HG03064 (cell line): ENCODE measurements around the gene TRIM29.
"Not testable (repeated sequence)": the region's sequence is repeated elsewhere in the genome, so short reads cannot be mapped to it uniquely, and the experiment has no call there.

Experiments
- ATAC-seq: cut with Tn5 transposase; IDR thresholded peaks from one replicate; pipeline ENCODE4 v1.9.1; 2021; ENCODE audit warnings: low read depth; ENCODE audit not compliant: unreplicated experiment

The TRIM29 gene

GRCh38 chr11:120173019-120173705 lies 35.2 kb upstream of the TRIM29 start:
- no peak for ATAC-seq

DNA sequence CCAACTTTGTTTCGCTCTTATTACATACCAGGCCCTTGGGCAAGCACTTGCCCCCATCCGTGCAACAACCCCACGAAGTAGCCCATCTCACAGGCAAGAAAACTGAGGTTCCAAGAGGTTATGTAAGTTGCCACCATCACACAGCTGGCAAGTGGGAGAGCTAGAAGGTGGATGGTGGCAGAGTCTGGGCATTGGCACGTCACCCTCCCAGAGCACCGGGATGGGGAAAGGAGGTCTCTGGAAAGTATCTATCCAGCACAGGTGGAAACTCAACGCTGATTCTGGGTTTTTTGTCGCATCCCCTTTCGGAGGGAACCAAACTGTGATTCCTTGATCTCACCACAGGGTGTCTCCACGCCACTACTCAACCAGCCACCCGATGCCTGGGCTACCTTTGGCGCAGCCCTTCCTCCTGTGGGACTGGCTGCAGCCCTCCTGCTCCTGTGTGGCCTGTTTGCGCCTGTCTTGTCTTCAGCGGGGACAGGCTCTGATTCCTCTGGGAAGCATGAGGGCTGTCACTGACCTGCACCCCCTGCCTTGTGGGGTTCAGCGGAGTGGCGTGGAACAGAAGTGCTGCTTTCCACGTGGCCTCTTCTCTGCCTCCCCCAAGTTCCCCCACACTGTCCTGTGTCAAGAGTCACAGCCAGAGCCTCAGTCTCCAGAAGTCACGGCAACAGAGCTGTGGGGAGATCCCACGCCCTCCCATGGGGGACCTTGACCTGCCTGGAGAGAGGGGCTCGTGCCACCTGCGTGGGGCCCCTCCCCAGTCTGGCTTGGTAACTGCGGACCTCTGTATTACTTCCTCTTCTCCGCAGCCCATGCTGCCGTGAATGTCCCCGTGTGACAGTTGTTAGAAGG lies 34.4 kb upstream of the TRIM29 start:
- ATAC-seq = no peak

DNA sequence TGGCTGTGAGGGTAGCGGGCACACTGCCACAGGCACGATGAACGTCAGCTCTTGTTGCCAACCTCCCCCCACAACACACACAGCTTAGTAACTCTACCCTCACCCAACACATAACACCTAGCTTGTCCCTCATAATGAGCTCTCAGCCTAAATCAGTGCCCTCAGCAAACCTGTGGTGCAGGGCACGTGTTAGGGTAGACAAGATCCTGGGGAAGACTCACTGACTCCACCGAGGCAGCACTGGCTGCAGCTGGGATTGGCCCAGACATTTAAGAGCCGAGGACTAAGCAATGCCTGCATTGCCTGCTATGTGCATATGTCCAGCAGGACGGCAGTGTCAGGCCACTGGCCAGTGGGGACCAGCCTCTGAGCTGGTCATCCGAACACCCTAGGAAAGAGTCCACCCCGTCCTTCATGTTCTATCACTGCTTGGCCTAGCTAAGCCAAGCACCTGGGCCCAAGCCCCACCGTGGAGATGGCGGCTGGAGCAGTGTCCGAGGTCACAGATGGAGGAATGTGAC lies 32.9 kb upstream of the TRIM29 start:
- no peak for ATAC-seq

DNA sequence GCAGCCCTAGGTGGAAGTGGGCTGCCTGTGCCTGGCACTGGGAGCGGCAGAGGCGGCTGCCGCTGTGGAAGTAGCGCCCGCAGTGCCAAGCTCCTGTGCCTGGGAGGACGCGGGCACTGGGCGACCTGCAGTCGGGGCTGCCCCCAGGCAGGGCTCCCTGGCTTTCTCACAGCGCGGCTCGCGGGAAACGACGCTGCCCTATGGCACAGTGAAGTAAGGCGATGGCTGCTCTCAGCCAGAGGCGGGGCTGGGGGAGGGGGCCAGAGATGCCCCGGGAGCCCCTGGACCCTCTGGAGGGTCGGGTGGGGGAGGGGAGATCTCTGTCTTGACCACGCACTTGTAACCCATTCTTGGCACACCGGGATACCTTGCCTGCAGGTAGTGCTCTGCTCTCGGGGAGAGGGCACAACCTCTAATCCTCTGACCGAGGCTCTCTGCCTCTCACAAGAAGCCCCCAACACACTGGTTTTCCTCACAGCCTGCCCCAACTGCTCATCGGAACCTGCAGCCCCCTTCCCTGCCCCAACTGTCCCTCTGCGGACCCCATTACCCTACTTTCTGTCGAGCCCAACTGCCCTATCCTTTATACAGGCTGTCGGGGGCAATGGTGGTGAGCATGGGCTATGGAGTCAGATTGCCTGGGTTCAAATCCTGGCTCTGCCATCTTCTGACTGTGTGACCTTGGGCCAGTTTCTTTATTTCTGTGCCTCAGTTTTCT lies 32.2 kb upstream of the TRIM29 start:
- ATAC-seq = no peak

GRCh38 chr11:120168960-120169681 lies 31.2 kb upstream of the TRIM29 start:
- ATAC-seq = no peak

DNA sequence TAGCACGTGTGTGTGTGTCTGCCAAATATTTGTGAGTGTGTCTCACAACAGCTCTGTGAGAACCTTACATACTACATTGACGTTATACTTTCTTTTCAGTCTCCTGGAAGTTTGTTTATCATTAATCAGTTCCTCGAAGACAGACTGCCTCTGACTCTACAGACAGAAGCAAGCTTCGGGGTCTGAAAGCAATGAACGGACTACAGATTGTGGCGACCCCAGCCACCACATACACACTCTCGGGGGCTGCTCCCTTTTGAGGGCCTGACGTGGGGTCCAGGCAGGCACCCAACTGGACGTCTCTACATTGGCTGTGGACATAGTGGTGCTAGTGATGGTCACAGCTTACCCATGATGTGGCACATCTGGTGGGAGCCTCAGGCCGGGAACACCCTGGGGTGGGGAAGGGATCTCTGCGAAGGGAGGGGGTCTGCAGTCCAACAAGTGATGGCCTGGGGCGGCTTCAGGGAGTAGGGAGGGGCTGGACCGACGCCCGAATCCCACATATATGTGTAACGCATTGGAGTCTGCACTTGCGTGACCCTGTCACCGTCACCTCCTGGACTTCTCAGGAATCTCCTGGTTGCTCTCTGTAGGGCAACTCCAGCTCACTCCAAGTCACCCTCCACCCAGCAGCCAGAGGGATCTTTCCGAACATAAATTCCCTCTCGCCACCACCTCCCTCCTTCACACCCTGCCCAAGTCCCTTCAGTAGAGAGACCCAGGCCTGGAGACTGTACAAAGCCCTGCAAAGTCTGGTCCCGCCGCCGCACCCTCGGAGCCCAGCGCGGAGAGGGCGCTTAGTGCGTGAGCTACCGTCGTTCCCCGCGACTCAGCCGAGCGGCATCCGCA lies 30.4 kb upstream of the TRIM29 start:
- ATAC-seq = no peak

DNA sequence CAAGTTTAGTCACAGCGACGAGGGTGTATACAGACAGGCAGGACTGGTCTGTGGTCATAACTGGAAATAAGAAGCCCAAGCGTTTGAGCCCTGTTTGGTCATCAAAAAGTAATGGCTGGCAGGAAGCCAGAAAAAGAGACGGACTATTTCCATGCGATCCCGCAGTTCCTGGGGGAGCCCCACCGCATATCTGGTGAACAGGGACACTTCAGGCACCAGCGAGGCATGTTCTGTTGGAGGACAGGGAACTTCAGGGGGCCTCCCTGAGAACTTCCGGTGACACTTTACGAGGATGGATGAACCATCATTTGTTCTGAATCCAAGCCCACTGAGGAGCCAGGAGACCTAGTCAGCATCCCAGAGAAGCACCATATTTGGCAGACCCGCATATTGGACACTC lies 29.7 kb upstream of the TRIM29 start:
- no peak for ATAC-seq

DNA sequence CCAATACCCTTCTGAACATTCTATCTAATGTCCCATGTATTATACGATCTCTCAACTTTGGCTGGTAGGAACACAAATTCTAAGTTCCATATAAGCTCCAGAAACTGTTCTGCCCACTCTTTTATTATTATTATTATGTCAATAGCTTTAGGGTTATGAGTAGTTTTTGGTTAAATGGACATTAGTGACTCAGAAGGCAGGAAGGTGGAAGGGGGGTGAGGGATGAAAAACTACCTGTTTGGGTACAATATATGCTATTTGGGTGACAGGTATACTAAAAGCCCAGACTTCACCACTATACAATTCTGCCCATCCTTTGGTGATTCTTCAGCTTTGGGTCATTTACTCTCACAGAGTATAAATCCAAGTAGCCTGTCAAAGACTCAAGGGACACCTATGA lies 22.5 kb upstream of the TRIM29 start:
- no peak for ATAC-seq

DNA sequence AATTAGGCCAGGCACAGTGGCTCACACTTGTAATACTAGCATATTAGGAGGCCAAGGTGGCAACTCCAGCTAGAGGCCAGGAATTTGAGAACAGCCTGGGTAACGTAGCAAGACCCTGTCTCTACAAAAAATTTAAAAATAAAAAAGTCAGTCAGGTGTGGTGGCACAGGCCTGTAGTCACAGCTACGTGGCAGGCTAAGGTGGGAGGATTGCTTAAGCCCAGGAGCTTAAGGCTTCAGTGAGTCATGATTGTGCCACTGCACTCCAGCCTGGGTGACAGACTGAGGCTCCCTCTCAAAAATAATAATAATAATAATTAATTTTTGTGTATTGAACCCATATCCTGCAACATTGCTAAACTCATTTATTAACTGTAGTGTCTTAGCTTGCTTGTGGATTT lies 15.3 kb upstream of the TRIM29 start:
- no peak for ATAC-seq

- no peak for ATAC-seq
Observed at GRCh38 chr11:120151536-120151935, 13.6 kb upstream of the TRIM29 start.

DNA sequence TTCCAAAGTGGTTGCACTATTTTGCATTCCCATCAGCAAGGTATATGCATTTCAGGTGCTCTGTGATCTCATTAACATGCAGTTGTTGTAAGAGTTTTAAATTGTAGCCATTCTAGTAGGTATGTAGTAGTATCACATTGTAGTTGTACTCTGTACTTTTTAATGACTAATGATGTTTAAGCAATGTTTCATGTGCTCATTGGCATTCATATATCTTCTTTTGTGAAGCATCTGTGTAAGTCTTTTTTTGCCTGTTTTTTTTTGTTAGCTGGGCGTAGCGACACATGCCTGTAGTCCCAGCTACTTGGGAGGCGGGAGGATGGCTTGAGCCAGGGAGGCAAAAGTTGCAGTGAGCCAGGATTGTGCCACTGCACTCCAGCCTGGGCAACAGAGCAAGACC lies 11.3 kb upstream of the TRIM29 start:
- ATAC-seq = no peak

- no peak for ATAC-seq
Observed at GRCh38 chr11:120147950-120148270, 10.0 kb upstream of the TRIM29 start.

DNA sequence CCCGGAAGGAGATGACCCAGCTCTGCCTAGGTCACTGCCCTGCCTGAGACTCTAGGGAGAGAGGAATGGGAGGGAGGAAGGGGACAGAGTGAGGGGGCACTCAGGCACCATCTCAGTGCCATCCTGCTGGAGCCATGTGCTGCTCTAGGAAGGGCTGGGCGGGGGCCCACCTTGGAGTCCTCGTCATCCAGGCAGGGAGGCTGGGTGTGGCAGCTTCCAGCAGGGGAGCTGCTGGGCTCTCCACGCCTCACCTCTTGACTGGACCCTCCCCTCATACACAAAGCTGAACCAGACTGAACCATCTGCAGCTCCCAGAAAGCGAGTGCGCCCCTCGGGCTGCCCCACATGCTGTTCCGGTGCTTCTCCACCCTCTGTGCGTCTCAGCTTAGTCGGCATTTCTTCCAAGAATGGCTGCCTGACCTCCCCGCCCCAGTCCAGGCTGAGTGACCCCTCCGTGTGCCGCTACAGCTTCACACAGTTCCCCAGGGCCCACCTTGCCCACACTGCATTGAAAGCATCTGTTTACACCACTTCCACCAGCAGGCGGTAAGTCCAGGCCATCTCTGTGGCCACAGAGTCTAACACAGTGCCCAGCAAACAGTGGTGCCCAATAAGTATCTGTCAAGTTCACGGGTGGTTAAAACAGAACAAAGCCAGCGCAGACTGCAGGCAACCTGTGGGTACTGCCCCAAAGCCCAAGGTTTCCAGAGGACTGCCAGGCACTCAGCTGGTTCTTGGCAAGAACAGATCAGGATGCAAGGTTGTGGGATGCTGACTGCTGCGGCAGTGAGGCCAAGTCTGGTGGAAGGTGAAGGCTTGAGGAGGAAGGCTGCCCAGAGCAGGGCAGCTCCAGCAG lies 9.4 kb upstream of the TRIM29 start:
- ATAC-seq = no peak

DNA sequence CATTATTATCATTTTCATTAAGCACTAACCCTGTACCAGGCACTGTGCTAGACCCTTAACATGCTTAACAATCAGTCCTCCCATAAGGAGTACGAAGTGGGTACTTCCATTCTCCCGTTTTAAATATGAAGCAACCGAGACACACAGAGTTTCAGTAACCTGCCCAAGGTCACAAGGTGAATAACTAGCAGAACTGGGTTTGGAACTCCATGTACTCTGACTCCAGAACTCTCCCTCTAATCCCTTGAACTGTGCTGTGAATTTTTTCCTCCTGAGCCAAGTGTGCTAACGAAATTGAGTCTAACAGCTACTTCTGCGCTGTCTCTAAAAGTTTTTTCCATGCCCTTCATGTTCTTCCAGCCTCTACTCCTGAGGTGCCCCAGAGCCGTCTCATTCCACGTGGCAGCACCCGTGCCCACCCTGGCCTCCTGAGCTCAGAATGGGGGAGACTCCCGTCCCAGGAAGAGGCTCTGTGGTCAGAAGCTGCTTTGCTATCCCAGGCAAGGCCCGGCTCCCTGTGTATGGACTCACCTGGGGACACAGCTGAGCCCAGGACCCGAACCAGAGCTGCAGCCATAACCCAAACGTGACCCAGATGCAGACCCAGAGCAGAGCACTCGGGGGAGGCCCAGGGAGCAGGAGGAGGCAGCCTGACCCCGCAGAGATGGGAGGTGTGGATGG lies 8.6 kb upstream of the TRIM29 start:
- ATAC-seq = no peak

- ATAC-seq = no peak
Observed at GRCh38 chr11:120144501-120144900, 6.6 kb upstream of the TRIM29 start.

DNA sequence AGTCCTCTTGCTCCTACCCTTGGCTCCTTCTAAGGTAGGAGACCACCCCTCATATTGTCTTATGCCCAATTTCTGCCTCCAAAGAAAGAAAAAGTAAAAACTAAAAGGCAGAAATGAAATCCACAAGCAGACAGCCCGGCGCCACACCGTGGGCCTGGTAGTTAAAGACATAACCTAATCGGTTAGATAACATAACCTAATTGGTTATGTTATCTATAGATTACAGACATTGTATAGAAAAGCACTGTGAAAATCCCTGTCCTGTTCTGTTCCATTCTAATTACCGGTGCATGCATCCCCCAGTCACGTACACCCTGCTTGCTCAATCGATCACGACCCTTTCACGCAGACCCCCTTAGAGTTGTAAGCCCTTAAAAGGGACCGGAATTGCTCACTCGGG lies 5.6 kb upstream of the TRIM29 start:
- ATAC-seq = not testable (repeated sequence)

DNA sequence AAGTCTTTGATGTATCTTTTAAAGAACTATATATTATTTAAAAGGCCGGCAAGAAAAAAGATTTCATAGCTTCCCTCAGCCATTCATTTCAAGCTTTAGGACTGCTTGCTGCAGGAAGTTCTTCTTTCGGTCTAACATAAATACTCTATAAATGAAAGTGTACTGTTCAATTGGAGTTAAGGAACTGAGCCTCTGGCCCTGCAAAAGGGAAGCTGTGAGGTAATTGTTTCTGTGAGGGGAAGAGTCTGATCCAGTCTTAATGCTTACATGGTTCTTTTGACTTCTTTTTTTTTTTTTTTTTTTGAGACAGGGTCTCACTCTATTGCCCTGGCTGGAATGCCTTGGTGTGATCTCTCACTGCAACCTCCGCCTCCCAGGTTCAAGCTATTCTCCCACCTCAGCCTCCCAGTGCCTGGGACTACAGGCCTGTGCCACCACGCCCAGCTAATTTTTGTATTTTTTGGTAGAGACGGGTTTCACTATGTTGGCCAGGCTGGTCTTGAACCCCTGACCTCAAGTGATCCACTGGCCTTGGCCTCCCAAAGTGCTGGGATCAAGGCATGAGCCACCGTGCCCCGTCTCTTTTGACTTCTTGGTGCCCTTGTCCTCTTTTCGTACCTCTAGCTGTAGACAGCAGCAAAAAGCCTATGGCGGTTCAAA lies 4.7 kb upstream of the TRIM29 start:
- ATAC-seq = no peak
